CD14-positive monocyte (primary cell): ENCODE measurements around the gene EML4. TPM values are rescaled to one million over a fixed set of nuclear protein-coding genes. Genes with fewer than 3 reads are reported as not detected.

Experiments used
- DNase-seq, 3 donors: peaks; one replicate each; pipeline ENCODE4 v3.0.0-alpha.2; 2011 to 2022
- H2AFZ ChIP-seq: 2 replicates; pipeline ENCODE4 v1.6.0; 2012; ENCODE audit warnings: mild to moderate bottlenecking, low read depth, low read length, inconsistent platforms; ENCODE audit not compliant: insufficient read depth, poor library complexity, severe bottlenecking
- H3K27ac ChIP-seq, 2 donors: 1 replicate in 1 of 2; 2 replicates in 1 of 2; pipeline ENCODE4 v1.5.1; 2012 to 2013; ENCODE audit warnings: low read length in 2 of 2, control low read depth in 1 of 2, inconsistent platforms in 1 of 2, low read depth in 1 of 2, mild to moderate bottlenecking in 1 of 2
- H3K27me3 ChIP-seq, 2 donors: one replicate each; pipeline versions ENCODE4 v1.6.0 to v1.6.1; 2011 to 2013; ENCODE audit warnings: low read length in 2 of 2; ENCODE audit not compliant: control insufficient read depth in 2 of 2, insufficient read depth in 2 of 2
- H3K36me3 ChIP-seq, 2 donors: replicated peaks in 1 of 2; 1 replicate in 1 of 2; 2 replicates in 1 of 2; pipeline versions ENCODE4 v1.5.1 to v1.6.1; 2012 to 2013; ENCODE audit warnings: low read length in 2 of 2, control low read depth in 1 of 2, inconsistent platforms in 1 of 2, mild to moderate bottlenecking in 1 of 2; ENCODE audit not compliant: insufficient read depth in 2 of 2, control insufficient read depth in 1 of 2
- H3K4me1 ChIP-seq, 2 donors: 1 replicate in 1 of 2; 2 replicates in 1 of 2; pipeline versions ENCODE4 v1.5.1 to v1.6.1; 2012 to 2013; ENCODE audit warnings: low read length in 2 of 2, control low read depth in 1 of 2, inconsistent platforms in 1 of 2, mild to moderate bottlenecking in 1 of 2, moderate library complexity in 1 of 2; ENCODE audit not compliant: insufficient read depth in 2 of 2, control insufficient read depth in 1 of 2
- H3K4me2 ChIP-seq: replicated peaks from 2 replicates; pipeline ENCODE3; 2012; ENCODE audit warnings: low read length, moderate library complexity, mild to moderate bottlenecking; ENCODE audit not compliant: poor library complexity, severe bottlenecking; ENCODE audit errors: extremely low read depth
- H3K4me3 ChIP-seq, 3 experiments: fragments of 200-600 bp in 1 of 3; sonication (generic) in 1 of 3; replicated peaks in 1 of 3; 1 replicate in 2 of 3; 2 replicates in 1 of 3; pipeline ENCODE4 v1.5.1; 2011 to 2013; ENCODE audit warnings: low read length in 3 of 3, mild to moderate bottlenecking in 3 of 3, control low read depth in 2 of 3, low read depth in 2 of 3, inconsistent platforms in 1 of 3, moderate library complexity in 1 of 3
- H3K79me2 ChIP-seq: 2 replicates; pipeline ENCODE4 v1.6.0; 2012; ENCODE audit warnings: mild to moderate bottlenecking, control low read depth, inconsistent platforms, low read length, moderate library complexity; ENCODE audit not compliant: insufficient read depth
- H3K9ac ChIP-seq: 2 replicates; pipeline ENCODE4 v1.6.0; 2017; ENCODE audit warnings: low read length, mild to moderate bottlenecking; ENCODE audit not compliant: insufficient read depth, poor library complexity, severe bottlenecking
- H3K9me3 ChIP-seq, 2 donors: replicated peaks in 1 of 2; 1 replicate in 1 of 2; 2 replicates in 1 of 2; pipeline versions ENCODE4 v1.5.1 to v1.6.1; 2012 to 2013; ENCODE audit warnings: low read length in 2 of 2, control low read depth in 1 of 2; ENCODE audit not compliant: control insufficient read depth in 1 of 2, insufficient read depth in 1 of 2
- H4K20me1 ChIP-seq: 2 replicates; pipeline ENCODE4 v1.6.0; 2012; ENCODE audit warnings: mild to moderate bottlenecking, low read length, control low read depth, moderate library complexity; ENCODE audit not compliant: insufficient read depth
- H3K27ac Mint-ChIP-seq, 7 donors: one replicate each; pipeline ENCODE4 v1.8.0; 2020; ENCODE audit warnings: mild to moderate bottlenecking in 7 of 7, mixed read lengths in 7 of 7, moderate library complexity in 6 of 7, inconsistent platforms in 2 of 7
- H3K27me3 Mint-ChIP-seq, 3 donors: one replicate each; pipeline ENCODE4 v1.8.0; 2021 to 2022; ENCODE audit warnings: low read depth in 3 of 3, mild to moderate bottlenecking in 3 of 3, mixed read lengths in 3 of 3, moderate library complexity in 3 of 3, inconsistent platforms in 1 of 3
- H3K36me3 Mint-ChIP-seq, 2 donors: one replicate each; pipeline ENCODE4 v1.8.0; 2020; ENCODE audit warnings: mixed read lengths in 2 of 2, inconsistent platforms in 1 of 2, mild to moderate bottlenecking in 1 of 2
- H3K4me1 Mint-ChIP-seq: one replicate; pipeline ENCODE4 v1.8.0; 2020; ENCODE audit warnings: mild to moderate bottlenecking, mixed read lengths
- H3K4me3 Mint-ChIP-seq, 2 donors: one replicate each; pipeline ENCODE4 v1.8.0; 2020; ENCODE audit warnings: mild to moderate bottlenecking in 2 of 2, mixed read lengths in 2 of 2, moderate library complexity in 1 of 2
- H3K9me3 Mint-ChIP-seq, 7 donors: one replicate each; pipeline ENCODE4 v1.8.0; 2020 to 2022; ENCODE audit warnings: mixed read lengths in 7 of 7, mild to moderate bottlenecking in 6 of 7, moderate library complexity in 6 of 7, inconsistent platforms in 2 of 7
- CTCF ChIP-seq: fragments of 200-600 bp; IDR thresholded peaks from one replicate; pipeline ENCODE4 v1.8.0; 2022; ENCODE audit warnings: antibody characterized with exemption, mild to moderate bottlenecking
- WGBS: methylation state at CpG from one replicate; pipeline ENCODE4 v1.1.5; 2013; ENCODE audit warnings: missing lambda C conversion rate; ENCODE audit not compliant: insufficient coverage; 5-methylcytosine and 5-hydroxymethylcytosine counted together
- intact Hi-C, 2 donors: fragments of 100-400 bp; cut with micrococcal nuclease; formaldehyde crosslinking; loops; one replicate each; pipeline versions ENCODE4 v1.15.0 to v1.15.1; 2023
- polyA plus RNA-seq, 3 donors: library from polyadenylated mRNA; depleted of rRNA in 1 of 3; unstranded in 2 of 3; stranded (reverse) in 1 of 3; fragments of 300-500 nt in 2 of 3; fragments of >200 nt in 1 of 3; fragmentation: Illumina TruSeq in 2 of 3; gene quantifications; 1 replicate in 2 of 3; 2 replicates in 1 of 3; pipeline ENCODE4 v1.2.3, GENCODE V29; 2012 to 2021

The EML4 gene
- polyA plus RNA-seq, 3 donors: 11.5 to 24.3 (median 15.0) TPM

GRCh38 chr2:42372474-42373200 lies 203.5 kb downstream of the EML4 start:
- Histone ChIP-seq H3K79me2 (no peaks in the 10 kb centered on the region), H3K27ac (no peak overlapping the region), H3K4me2 (no peak overlapping the region), H3K9ac (no peak overlapping the region), H3K9me3 (no peaks in the 10 kb centered on the region), H2AFZ (no peak overlapping the region), H3K4me1 (no peaks in the 10 kb centered on the region), H3K27me3 (no peaks in the 10 kb centered on the region), H3K4me3 (no peak overlapping the region), H4K20me1 (no peaks in the 10 kb centered on the region), H3K36me3 (no peaks in the 10 kb centered on the region)
- H3K4me1 Mint-ChIP-seq: no peaks in the 10 kb centered on the region
- H3K27ac Mint-ChIP-seq: no peak overlapping the region
- peaks cover 0 to 3% (median 2%) of the 10 kb centered on the region in 3 donors for H3K27me3 Mint-ChIP-seq
- no peaks in the 10 kb centered on the region for H3K9me3 Mint-ChIP-seq
- TF ChIP-seq CTCF: no peak
- no peak overlapping the region for H3K4me3 Mint-ChIP-seq
- WGBS: 0% methylated on average over 1 of the region's 3 CpGs
- DNase-seq: no peak
- intact Hi-C loops: no loop called here
- no peaks in the 10 kb centered on the region for H3K36me3 Mint-ChIP-seq

- H3K4me3 ChIP-seq: no peak overlapping the region
- WGBS: 86% methylated on average over 4 of the region's 7 CpGs
- TF ChIP-seq CTCF: no peak
- Mint-ChIP-seq H3K4me1 (no peaks in the 10 kb centered on the region), H3K27ac (no peak overlapping the region), H3K36me3 (no peaks in the 10 kb centered on the region), H3K9me3 (no peaks in the 10 kb centered on the region), H3K27me3 (peaks cover 2 to 4% (median 3%) of the 10 kb centered on the region in 3 donors), H3K4me3 (no peak overlapping the region)
- no peaks in the 10 kb centered on the region for H3K9me3 ChIP-seq
- no peaks in the 10 kb centered on the region for H3K79me2 ChIP-seq
- intact Hi-C loops: no loop called here
- H4K20me1 ChIP-seq: no peaks in the 10 kb centered on the region
- H3K27me3 ChIP-seq: no peaks in the 10 kb centered on the region
- H3K27ac ChIP-seq: no peak overlapping the region
- no peaks in the 10 kb centered on the region for H3K36me3 ChIP-seq
- H3K9ac ChIP-seq: no peak overlapping the region
- no peaks in the 10 kb centered on the region for H3K4me1 ChIP-seq
- H3K4me2 ChIP-seq: no peak overlapping the region
- no peak overlapping the region for H2AFZ ChIP-seq
- DNase-seq: no peak
These were observed 207.6 kb downstream of the EML4 start for GRCh38 chr2:42376758-42377157.
